ENCODE data around the gene TEX14. TPM values are rescaled to one million over a fixed set of nuclear protein-coding genes. Genes with fewer than 3 reads are reported as not detected.

The TEX14 gene
- total RNA-seq, 8 experiments from 2014 or later: 0.20 to 0.43 (median 0.34) TPM

DNA sequence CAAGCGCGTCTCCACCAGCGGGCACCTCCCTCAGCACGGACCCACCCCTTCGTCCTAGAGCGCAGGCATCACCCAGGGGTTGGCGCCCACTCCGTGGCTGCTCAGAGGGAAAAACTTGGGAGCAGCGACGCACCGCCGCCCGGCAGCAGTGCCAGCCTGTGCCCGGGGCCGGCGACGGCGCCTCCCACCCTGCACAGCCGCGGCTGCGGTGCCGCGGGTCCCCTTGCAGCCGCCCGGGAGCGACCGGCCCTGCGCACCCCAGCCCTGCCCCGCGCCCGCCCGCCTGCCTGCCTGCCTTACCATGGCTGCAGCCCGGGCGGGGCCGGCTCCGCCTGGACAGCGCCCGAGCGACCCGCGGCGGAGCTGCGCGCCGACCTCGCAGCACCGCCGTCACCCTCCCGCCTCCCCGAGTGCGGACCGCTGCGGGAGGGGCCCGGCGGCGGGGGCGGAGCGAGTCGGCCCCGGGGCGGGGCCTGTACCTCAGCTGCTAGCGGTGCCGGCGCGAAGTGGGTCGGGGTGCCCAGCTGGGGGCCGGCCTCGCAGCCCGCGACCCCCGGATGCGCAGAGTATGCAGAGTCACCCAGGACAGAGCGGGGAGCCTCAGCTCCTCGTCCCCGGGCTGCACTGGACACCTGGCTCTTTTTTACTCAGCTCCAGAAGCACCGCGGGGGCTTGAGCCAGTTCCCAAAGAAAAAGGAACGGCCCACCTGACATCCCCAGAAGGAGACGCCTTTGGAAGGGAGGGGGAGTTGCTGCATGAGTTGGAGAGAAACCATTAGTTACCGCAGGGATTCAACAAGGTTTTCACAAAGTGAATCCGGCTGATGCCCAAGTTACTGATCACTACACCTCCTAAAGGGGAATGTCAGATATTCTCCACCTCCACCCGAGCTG, 159.9 kb downstream of the TEX14 start:
- in situ Hi-C loops (cut with MboI; ENCODE audit: low pct_unique_long_range_greater_than_20kb in 2 of 9, low sequenced_read_pairs in 9 of 9, unreplicated experiment in 9 of 9): loop anchor here in 1 of 9 experiments (25.0 kb wide), 1 partner anchor 480 kb away; no protein-coding TSS in a partner anchor
- Histone ChIP-seq H3K27ac (no peak overlapping the region), H3K4me3 (peak overlapping the region; percentile 42 to 61 (median 50)), H3K4me1 (replicated peaks in 1 of 2) (peaks cover 0 to 24% of the 10 kb centered on the region in 2 donors)
- ATAC-seq (replicated peaks in 6 of 8): peak; percentile 76 to 96 (median 93)
- 0 to 24% (median 7%) methylated on average over 1 to 7 of the region's 82 CpGs; no CpG with 5 or more reads in 5 of the 10 experiments for WGBS, 10 experiments

GRCh38 chr17:58531122-58531521, 160.7 kb downstream of the TEX14 start:
- Histone ChIP-seq H3K4me3 (peak overlapping the region; percentile 42 to 61 (median 50)), H3K27ac (no peak overlapping the region), H3K4me1 (replicated peaks in 1 of 2) (peaks cover 0 to 24% of the 10 kb centered on the region in 2 donors)
- peak in 3 of 8 experiments; percentile 3 to 14 (median 3) for ATAC-seq (replicated peaks in 6 of 8)
- WGBS, 10 experiments: 0% methylated on average over 1 of the region's 3 CpGs; no CpG with 5 or more reads in 9 of the 10 experiments
- in situ Hi-C loops (cut with MboI; ENCODE audit: low pct_unique_long_range_greater_than_20kb in 2 of 9, low sequenced_read_pairs in 9 of 9, unreplicated experiment in 9 of 9): loop anchor here in 1 of 9 experiments (25.0 kb wide), 1 partner anchor 481 kb away; no protein-coding TSS in a partner anchor

GRCh38 chr17:58530655-58531054, 161.2 kb downstream of the TEX14 start:
- in situ Hi-C loops (cut with MboI; ENCODE audit: low pct_unique_long_range_greater_than_20kb in 2 of 9, low sequenced_read_pairs in 9 of 9, unreplicated experiment in 9 of 9): loop anchor here in 1 of 9 experiments (25.0 kb wide), 1 partner anchor 482 kb away; no protein-coding TSS in a partner anchor
- Histone ChIP-seq H3K4me3 (no peak overlapping the region), H3K4me1 (replicated peaks in 1 of 2) (peaks cover 0 to 24% of the 10 kb centered on the region in 2 donors), H3K27ac (no peak overlapping the region)
- WGBS, 10 experiments: no CpG with 5 or more reads among the region's 2 CpGs
- ATAC-seq (replicated peaks in 6 of 8): no peak

- no peak for ATAC-seq (replicated peaks in 6 of 8)
- no peak overlapping the region for H3K27ac ChIP-seq
- peaks cover 0 to 22% of the 10 kb centered on the region in 2 donors for H3K4me1 ChIP-seq (replicated peaks in 1 of 2)
- WGBS, 10 experiments: 0 to 60% (median 42%) methylated on average over 1 of the region's 1 CpG; no CpG with 5 or more reads in 6 of the 10 experiments
- in situ Hi-C loops (cut with MboI; ENCODE audit: low pct_unique_long_range_greater_than_20kb in 2 of 9, low sequenced_read_pairs in 9 of 9, unreplicated experiment in 9 of 9): loop anchor here in 1 of 9 experiments (25.0 kb wide), 1 partner anchor 483 kb away; no protein-coding TSS in a partner anchor
- no peak overlapping the region for H3K4me3 ChIP-seq
These were observed 162.6 kb downstream of the TEX14 start for GRCh38 chr17:58529275-58529674.

DNA sequence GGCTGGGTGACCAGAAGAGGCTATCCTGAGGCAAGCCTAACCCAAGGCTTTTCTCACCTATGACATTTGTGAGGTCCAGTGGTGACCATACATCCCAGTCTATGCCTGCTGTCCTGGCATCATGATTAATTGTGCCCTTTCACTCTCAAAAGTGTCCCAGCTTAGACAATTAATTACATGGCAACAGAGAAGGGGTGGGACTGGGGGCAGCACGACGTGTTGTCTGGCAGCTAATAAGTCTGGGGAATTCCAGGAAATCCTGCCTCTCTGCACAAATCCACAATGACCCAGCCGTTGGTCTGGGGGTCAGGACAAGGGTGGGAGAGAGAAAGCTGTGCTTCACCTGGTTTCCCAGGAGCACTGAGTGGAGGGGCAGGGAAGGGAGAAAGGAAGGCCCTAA, 163.4 kb downstream of the TEX14 start:
- Histone ChIP-seq H3K27ac (no peak overlapping the region), H3K4me3 (no peak overlapping the region), H3K4me1 (replicated peaks in 1 of 2) (peaks cover 0 to 22% of the 10 kb centered on the region in 2 donors)
- no peak for ATAC-seq (replicated peaks in 6 of 8)
- in situ Hi-C loops (cut with MboI; ENCODE audit: low pct_unique_long_range_greater_than_20kb in 2 of 9, low sequenced_read_pairs in 9 of 9, unreplicated experiment in 9 of 9): loop anchor here in 1 of 9 experiments (25.0 kb wide), 1 partner anchor 484 kb away; no protein-coding TSS in a partner anchor
- whole genome bisulfite sequencing, 10 experiments: 0 to 10% (median 6%) methylated on average over 1 to 3 of the region's 3 CpGs; no CpG with 5 or more reads in 5 of the 10 experiments

DNA sequence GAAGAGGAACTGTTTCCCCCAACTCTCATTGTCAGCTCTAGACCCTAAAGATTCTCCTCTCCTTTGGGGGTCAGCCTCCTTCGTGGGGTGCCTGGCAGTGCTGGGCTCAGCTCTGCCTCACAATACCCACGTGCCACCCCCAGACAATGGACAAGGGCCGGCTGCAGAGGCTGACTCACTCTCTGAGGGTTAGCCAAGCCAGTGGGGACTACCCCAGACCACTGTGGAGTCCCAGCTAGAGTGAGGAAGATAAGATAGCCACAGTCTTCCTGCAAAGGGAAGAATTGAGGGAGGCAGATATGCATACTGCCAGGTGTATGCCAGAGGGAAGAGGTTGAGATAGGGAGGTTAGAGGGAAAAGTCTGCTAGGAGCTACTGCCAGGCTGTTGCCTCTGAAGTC, 163.9 kb downstream of the TEX14 start:
- in situ Hi-C loops (cut with MboI; ENCODE audit: low pct_unique_long_range_greater_than_20kb in 2 of 9, low sequenced_read_pairs in 9 of 9, unreplicated experiment in 9 of 9): loop anchor here in 1 of 9 experiments (25.0 kb wide), 1 partner anchor 484 kb away; no protein-coding TSS in a partner anchor
- WGBS, 10 experiments: 10 to 90% (median 70%) methylated on average over 1 to 2 of the region's 3 CpGs; no CpG with 5 or more reads in 4 of the 10 experiments
- Histone ChIP-seq H3K27ac (no peak overlapping the region), H3K4me3 (no peak overlapping the region), H3K4me1 (replicated peaks in 1 of 2) (peaks cover 0 to 21% of the 10 kb centered on the region in 2 donors)
- ATAC-seq (replicated peaks in 6 of 8): no peak

DNA sequence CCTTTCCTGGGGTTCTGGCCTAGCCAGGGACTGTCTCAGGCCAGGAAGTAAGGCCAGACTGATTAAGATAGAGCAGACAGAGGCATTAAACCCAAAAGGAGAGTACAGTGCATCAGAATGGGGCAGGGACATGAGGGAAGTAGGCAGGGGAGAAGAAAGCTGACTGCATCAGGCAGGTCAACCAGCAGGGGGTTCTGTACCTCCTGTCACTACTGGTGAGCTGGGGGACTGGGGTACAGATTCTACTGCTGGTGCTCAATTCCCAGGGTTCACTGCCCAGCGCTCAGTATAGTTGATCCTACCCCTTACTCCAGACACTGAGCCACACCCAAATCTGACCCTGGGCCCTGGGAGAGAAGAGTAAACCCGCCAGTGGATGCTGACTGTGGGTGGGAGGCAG, 164.5 kb downstream of the TEX14 start:
- ATAC-seq (replicated peaks in 6 of 8): no peak
- Histone ChIP-seq H3K27ac (no peak overlapping the region), H3K4me3 (no peak overlapping the region), H3K4me1 (replicated peaks in 1 of 2) (peaks cover 0 to 14% of the 10 kb centered on the region in 2 donors)
- in situ Hi-C loops (cut with MboI; ENCODE audit: low pct_unique_long_range_greater_than_20kb in 2 of 9, low sequenced_read_pairs in 9 of 9, unreplicated experiment in 9 of 9): loop anchor here in 1 of 9 experiments (25.0 kb wide), 1 partner anchor 485 kb away; no protein-coding TSS in a partner anchor
- 60 to 100% (median 83%) methylated on average over 1 of the region's 2 CpGs; no CpG with 5 or more reads in 6 of the 10 experiments for WGBS, 10 experiments

DNA sequence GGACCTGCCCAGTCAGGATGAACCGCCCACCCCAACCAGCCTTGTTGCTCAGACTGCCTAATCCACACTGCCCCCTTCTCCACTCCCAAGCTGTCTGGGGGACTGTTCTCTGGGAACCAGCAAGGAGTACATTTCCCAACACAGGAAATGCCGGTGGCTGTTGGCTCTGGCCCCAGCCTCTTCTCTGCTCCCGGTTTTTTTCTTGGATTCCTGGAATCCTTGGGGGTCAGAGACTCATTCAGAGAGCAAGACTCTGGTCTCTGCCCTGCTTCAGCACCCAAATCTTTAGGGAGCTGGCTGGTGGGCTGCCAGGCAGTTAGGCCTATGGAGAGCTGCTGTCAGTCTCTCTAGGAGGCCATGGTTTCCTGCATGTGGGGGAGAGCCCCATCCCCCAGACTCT, 166.6 kb downstream of the TEX14 start:
- ATAC-seq (replicated peaks in 6 of 8): peak in 2 of 8 experiments; percentile 42 to 47
- no peak overlapping the region for H3K27ac ChIP-seq
- WGBS, 10 experiments: 0 to 83% (median 52%) methylated on average over 1 to 3 of the region's 3 CpGs; no CpG with 5 or more reads in 6 of the 10 experiments
- H3K4me3 ChIP-seq: no peak overlapping the region
- in situ Hi-C loops (cut with MboI; ENCODE audit: low pct_unique_long_range_greater_than_20kb in 2 of 9, low sequenced_read_pairs in 9 of 9, unreplicated experiment in 9 of 9): loop anchor here in 1 of 9 experiments (25.0 kb wide), 1 partner anchor 487 kb away; no protein-coding TSS in a partner anchor
- peaks cover 0 to 6% of the 10 kb centered on the region in 2 donors for H3K4me1 ChIP-seq (replicated peaks in 1 of 2)

DNA sequence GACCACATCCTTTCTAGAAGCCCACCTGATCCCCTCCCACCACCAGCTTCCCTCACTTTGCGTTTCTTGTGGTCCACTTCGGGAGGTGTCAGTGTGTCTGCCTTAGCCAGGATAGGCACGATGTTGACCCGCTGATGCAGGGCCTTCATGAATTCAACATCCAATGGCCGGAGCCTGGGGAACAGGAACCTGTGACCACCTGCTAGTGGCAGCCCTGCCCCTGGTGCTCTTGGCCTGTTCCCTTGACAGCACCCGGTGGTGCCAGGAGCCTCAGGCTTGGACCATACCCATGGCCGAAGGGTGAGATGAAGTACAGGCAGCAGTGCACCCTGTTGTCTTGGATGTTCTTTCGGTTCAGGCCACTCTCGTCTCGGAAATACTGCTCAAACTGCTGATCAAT, 170.2 kb downstream of the TEX14 start:
- Histone ChIP-seq H3K4me1 (replicated peaks in 1 of 2) (peaks cover 5 to 9% of the 10 kb centered on the region in 2 donors), H3K27ac (no peak overlapping the region), H3K4me3 (no peak overlapping the region)
- in situ Hi-C loops (cut with MboI; ENCODE audit: low pct_unique_long_range_greater_than_20kb in 2 of 9, low sequenced_read_pairs in 9 of 9, unreplicated experiment in 9 of 9): loop anchor here in 2 of 9 experiments (25.0 kb wide), 1 partner anchor 491 kb away; no protein-coding TSS in a partner anchor
- WGBS, 10 experiments: 76 to 95% (median 85%) methylated on average over 2 to 8 of the region's 10 CpGs; no CpG with 5 or more reads in 5 of the 10 experiments
- no peak for ATAC-seq (replicated peaks in 6 of 8)

GRCh38 chr17:58520843-58521430, 170.9 kb downstream of the TEX14 start:
- 33 to 90% (median 72%) methylated on average over 2 to 4 of the region's 15 CpGs; no CpG with 5 or more reads in 3 of the 10 experiments for WGBS, 10 experiments
- Histone ChIP-seq H3K4me1 (replicated peaks in 1 of 2) (peaks cover 5 to 9% of the 10 kb centered on the region in 2 donors), H3K4me3 (no peak overlapping the region), H3K27ac (no peak overlapping the region)
- ATAC-seq (replicated peaks in 6 of 8): no peak
- in situ Hi-C loops (cut with MboI; ENCODE audit: low pct_unique_long_range_greater_than_20kb in 2 of 9, low sequenced_read_pairs in 9 of 9, unreplicated experiment in 9 of 9): loop anchor here in 2 of 9 experiments (25.0 kb wide), 1 partner anchor 491 kb away; no protein-coding TSS in a partner anchor

- peak; percentile 68 to 87 (median 83) for ATAC-seq (replicated peaks in 6 of 8)
- WGBS, 10 experiments: 0 to 5% (median 0%) methylated on average over 3 to 8 of the region's 39 CpGs; no CpG with 5 or more reads in 6 of the 10 experiments
- peak overlapping the region; percentile 51 to 75 (median 59) for H3K4me3 ChIP-seq
- peak overlapping the region; percentile 87 to 89 for H3K27ac ChIP-seq
- H3K4me1 ChIP-seq (replicated peaks in 1 of 2): peaks cover 8 to 17% of the 10 kb centered on the region in 2 donors
- in situ Hi-C loops (cut with MboI; ENCODE audit: low pct_unique_long_range_greater_than_20kb in 2 of 9, low sequenced_read_pairs in 9 of 9, unreplicated experiment in 9 of 9): loop anchor here in 2 of 9 experiments (25.0 kb wide), 1 partner anchor 494 kb away; no protein-coding TSS in a partner anchor
These were observed 173.8 kb downstream of the TEX14 start for GRCh38 chr17:58517928-58518609.
